GM10266 (cell line): ENCODE data around the gene GREB1.

Experiments
- DNase-seq: peaks from one replicate; pipeline ENCODE4 v3.0.0; 2012; ENCODE audit errors: extremely low spot score
- TF ChIP-seq, protein P1 (sequence below): IDR thresholded peaks from 2 replicates; pipeline ENCODE4 v1.5.1; 2012; ENCODE audit warnings: mild to moderate bottlenecking, low read depth; ENCODE audit not compliant: control insufficient read depth, insufficient read depth; ENCODE audit errors: missing control alignments

Gene GREB1

DNA sequence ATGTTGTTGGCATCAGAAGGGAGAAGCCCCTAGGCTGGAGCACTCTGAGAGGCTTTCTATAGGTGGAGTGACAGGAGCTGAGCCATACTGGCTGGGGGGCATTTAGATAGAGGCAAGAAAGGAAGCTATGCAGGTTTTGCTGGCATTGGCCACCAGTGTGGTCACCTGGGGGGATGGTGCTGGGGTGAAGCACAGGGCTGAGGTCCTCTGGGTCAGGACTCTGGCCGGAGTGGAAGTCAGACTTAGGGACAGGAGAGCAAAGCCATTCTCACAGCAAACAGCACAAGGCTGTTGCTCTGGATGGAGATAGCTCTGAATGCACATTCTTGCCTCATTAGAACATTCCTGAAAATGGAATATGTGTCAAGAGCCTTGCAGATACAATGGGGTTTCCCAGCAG, 88.8 kb downstream of the GREB1 start:
- TF ChIP-seq, protein P1, sequence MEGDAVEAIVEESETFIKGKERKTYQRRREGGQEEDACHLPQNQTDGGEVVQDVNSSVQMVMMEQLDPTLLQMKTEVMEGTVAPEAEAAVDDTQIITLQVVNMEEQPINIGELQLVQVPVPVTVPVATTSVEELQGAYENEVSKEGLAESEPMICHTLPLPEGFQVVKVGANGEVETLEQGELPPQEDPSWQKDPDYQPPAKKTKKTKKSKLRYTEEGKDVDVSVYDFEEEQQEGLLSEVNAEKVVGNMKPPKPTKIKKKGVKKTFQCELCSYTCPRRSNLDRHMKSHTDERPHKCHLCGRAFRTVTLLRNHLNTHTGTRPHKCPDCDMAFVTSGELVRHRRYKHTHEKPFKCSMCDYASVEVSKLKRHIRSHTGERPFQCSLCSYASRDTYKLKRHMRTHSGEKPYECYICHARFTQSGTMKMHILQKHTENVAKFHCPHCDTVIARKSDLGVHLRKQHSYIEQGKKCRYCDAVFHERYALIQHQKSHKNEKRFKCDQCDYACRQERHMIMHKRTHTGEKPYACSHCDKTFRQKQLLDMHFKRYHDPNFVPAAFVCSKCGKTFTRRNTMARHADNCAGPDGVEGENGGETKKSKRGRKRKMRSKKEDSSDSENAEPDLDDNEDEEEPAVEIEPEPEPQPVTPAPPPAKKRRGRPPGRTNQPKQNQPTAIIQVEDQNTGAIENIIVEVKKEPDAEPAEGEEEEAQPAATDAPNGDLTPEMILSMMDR, result no peak
- no peak for DNase-seq

GRCh38 chr2:11624893-11625292, 91.0 kb downstream of the GREB1 start:
- DNase-seq, result no peak
- TF ChIP-seq, protein P1, result no peak

DNA sequence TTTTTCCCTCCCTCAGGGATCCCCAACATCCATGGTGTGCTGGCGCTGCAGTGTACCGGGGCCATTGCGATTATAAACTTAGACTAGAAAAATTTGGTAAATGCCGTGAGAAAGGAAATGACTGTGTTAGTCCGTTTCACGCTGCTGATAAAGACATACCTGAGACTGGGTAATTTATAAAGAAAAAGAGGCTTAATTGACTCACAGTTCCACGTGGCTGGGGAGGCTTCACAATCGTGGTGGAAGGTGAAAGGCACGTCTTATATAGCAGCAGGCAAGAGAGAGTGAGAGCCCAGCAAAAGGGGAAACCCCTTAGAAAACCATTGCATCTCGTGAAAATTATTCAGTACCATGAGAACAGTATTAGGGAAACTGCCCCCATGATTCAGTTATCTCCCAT, 91.8 kb downstream of the GREB1 start:
- DNase-seq, result no peak
- TF ChIP-seq, protein P1, result no peak

GRCh38 chr2:11628675-11629074, 94.8 kb downstream of the GREB1 start:
- TF ChIP-seq, protein P1, result no peak
- no peak for DNase-seq

DNA sequence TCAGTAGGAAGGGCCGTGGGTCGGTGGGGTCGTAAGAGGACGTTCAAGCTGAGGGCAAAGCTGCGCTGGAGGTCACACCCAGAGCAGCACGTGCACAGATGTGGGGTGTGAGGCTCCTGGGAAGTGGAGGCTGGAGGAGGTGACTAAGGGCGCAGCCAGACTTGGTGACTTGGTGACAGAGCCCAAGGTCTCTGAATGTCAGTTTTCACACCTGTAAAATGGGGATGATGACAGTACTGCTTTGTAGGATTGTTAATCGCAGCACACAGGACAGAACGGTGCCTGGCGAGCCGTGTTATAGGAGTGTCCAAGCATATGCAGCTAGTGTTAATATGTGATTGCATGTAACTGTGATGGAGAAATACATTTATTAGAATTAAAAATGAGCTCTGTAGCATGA, 95.4 kb downstream of the GREB1 start:
- TF ChIP-seq, protein P1, result no peak
- DNase-seq, result no peak

DNA sequence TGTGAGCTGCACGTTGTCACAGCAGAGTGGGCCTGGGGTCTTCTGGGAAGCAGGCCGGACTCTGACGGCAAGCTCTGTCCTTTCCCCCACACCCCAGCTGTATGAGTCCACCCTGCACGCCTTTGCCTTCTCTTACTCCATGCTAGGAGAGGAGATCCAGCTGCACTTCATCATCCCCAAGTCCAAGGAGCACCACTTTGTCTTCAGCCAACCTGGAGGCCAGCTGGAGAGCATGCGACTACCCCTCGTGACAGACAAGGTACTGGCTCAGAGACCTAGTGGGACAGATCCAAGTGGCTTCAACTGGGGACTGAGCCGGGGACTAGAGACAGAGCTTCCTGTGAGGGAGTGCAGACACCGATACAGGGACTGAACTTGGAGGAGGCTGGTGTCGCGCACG, 96.0 kb downstream of the GREB1 start:
- DNase-seq, result no peak
- TF ChIP-seq, protein P1, result no peak

DNA sequence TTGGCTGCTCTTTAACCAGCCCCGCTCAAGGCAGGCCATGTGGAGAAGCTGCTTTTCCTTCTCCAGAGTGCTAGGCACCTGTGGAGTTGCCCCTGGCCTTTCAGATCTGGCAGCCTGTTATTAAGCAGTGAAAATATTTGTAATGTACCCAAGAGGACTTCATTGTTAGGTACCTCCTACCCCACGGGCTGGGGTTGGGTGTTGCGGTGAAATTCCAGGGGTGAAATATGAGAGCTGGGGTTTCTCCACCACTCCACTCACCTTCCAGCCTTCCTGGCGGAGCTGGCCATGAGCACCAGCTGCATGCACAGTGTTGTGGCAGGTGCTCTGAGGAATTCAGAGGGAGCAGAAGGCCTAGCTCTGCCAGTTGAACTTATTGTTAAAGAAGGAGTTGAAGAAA, 97.0 kb downstream of the GREB1 start:
- TF ChIP-seq, protein P1, result no peak
- DNase-seq, result no peak
